Measurements from ENCODE around the gene CT45A9.
A peak's percentile ranks its signal among the peaks of the same experiment; 100 is the strongest.
"Not testable (repeated sequence)": the region's sequence is repeated elsewhere in the genome, so short reads cannot be mapped to it uniquely, and the experiment has no call there.

CT45A9 gene, protein sequence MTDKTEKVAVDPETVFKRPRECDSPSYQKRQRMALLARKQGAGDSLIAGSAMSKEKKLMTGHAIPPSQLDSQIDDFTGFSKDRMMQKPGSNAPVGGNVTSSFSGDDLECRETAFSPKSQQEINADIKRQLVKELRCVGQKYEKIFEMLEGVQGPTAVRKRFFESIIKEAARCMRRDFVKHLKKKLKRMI

DNA sequence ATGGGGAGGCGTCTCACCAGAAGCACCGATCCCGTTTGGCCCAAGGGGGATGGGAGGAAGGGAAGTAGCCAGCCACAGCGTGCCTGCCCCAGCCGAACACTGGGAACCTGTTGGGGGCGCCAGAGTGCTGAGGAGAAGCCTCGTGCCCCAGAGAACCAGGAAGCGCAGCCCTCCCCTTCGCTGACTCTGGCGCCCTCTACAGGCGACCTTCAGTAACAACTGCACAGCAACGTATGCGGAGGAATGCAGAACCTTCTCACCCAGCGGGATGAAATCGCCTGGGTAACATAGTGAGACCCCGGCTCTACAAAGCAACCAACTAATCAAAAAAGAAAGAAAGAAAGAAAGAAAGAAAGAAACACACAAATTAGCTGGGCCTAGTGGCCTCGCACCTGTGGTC, at the start of gene CT45A9:
TSS of gene CT45A9 (minus strand) at position 101 of the 400 bp plus-strand sequence. CDS start 3,751 bp downstream, outside the sequence.
- not testable (repeated sequence) for DNase-seq

DNA sequence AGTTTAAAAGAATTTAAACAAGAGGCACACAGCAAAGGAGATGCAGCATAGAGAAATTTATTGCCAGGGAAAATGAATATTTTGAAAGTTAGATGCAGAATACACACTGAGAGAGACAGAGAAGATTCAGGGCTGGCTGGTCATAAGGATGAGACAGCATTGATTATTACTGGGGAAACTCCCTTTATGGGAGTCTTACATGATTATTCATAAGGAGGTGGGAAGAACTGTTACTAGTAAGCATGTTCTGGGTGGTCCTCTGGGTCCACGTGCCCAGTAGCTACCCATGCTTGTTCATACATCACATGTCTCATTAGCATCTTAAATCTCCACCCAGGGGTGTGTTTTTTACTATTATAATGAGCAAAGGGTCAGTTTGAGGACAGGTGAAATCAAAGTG, 48.9 kb upstream of the CT45A9 start:
- DNase-seq = not testable (repeated sequence)

DNA sequence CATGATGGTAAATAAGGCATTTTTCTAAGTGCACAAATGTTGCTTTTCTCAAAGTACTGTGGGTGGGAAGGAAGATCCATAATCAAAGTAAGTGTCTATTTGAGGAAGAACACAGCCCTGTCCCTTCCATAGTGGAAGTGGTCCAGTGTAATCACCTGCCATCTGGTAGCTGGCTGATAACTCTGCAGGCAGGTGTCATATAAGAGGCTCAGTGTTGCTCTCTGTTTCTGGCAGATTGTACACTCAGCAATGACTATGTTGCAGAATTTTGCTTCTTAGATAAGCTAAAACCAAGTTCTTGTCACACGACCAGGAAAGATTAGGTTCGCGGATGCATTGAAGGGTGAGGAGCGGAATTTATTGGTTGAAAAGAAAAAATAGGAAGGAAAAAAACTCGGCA, 42.8 kb upstream of the CT45A9 start:
- DNase-seq = no peak

DNA sequence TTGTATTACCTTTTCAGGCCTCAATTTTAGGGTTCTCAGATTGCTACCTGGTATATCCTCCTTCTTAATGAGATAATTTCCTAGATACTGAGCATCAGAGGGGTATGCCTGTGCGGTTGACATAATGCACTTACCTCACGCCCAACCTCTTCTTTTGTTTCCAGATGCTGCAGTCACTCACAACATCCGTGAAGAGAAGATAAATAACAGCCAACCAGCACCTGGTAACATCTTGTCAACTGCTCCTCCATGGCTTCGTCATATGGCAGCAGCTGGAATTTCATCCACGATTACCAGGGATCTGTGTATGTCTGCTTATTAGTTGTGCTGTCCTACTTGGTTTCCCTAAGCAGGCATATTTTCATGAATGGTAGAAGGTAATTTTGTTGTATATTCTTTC, 38.6 kb upstream of the CT45A9 start:
- DNase-seq = no peak

DNA sequence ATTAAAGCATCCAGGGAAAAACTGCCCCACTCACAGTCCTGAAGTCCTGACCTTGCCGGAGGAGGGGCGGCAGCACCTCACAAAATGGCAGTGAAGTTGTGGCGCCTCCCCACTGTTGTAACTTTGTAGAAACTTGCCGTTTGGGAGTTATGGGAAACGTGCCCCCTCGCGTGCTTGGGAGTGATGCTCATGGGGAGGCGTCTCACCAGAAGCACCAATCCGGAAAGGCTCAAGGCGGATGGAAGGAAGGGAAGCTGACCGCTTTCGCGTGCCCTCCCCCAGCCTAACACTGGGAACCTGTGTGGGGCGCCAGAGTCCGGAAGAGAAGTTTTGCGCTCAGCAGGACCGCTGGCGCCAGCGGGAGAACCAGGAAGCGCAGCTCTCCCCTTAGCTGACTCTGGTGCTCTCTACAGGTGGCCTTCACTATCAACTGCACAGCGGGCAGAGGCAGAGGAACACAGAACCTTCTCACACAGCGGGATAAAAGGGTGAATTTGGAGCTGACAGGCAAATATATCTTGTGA, 21.7 kb upstream of the CT45A9 start, which contains the start of the genes CT45A10 and SAGE1:
TSS of gene CT45A10 (minus strand) at position 151 of the 524 bp plus-strand sequence. CDS start 8,100 bp downstream, outside the sequence.
TSS of gene SAGE1 (plus strand) at position 423 of the 524 bp plus-strand sequence. CDS start 2,527 bp downstream, outside the sequence.
- DNase-seq = no peak

DNA sequence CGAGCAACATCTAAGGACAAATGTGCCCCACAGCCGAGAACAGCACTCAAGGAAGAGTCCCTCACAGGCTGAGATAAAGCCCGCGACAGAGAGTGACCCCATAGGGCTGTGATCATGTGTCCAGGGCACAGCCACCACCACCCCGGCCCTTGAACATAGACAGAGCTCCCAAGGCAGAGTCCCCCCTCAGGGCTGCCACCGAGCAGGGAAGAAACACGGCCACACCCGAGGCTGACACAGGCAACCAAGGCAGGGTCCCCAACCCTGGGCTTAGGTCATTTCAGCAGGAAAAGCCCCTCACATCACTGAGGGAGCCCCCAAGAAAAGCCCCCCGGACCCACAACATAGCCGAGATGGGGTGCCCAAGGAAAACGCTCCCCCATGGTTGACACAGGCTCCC, 21.2 kb upstream of the CT45A9 start:
- DNase-seq = no peak

DNA sequence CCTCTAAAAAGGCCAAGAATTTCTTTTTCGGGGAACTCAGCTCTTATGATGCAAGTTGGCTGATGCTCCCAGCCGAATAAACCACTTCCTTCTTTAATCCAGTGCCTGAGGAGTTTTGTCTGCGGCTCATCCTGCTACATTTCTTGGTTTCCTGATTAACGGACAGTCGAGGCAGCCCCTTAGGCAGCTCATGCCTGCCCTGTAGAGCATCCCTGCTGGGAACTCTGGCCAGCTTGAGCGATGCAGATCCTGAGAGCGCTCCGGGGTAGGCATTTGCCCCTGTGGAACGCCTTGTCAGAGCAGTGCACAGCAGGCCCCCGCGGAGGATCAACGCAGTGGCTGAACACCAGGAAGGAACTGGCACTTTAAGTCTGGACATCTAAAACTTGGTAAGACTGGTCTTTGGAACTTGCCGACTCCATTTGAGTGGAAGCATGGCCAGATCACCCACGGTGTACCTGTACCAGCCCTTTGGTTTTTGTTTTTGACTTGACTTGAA, 18.5 kb upstream of the CT45A9 start:
- DNase-seq = no peak

DNA sequence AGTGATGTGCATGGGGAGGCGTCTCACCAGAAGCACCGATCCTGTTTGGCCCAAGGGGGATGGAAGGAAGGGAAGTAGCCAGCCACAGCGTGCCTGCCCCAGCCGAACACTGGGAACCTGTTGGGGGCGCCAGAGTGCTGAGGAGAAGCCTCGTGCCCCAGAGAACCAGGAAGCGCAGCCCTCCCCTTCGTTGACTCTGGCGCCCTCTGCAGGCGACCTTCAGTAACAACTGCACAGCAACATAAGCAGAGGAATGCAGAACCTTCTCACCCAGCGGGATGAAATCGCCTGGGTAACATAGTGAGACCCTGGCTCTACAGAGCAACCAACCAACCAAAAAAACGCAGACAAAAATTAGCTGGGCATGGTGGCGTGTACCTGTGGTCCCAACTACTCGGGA, 17.4 kb upstream of the CT45A9 start:
- peak; percentile 42 to 49 for DNase-seq

DNA sequence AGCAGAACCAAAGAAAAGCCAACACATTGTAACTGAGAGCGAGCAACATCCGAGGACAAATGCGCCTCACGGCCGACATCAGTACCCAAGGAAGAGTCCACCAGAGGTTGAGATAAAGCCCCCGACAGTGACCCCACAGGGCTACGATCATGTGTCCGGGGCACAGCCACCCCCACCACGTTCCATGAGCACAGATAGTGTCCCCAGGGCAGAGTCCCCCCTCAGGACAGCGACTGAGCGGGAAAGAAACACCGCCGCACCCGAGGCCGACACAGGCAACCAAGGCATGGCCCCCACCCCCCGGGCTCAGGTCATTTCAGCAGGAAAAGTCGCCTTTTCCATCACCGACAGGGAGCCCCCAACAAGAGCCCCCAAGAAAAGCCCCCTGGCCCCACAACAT, 16.6 kb upstream of the CT45A9 start:
- not testable (repeated sequence) for DNase-seq

DNA sequence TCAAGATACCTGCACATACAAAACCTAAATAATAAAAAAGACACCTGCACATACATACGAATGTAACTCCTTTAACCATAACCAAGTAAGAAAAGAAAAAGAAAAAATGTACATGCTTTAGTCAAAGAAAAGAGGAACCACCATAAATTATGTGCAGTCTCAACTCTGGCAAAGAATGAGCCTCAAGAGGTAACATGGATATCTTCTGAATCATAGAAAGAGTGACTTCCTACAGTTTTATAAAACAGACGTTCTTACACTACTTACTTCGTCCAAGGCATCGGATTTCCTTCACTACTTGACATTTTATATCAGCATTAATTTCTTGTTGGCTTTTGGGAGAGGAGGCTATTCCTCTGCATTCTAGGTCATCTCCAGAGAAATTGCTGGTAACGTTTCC, 11.1 kb upstream of the CT45A9 start:
- DNase-seq = not testable (repeated sequence)

DNA sequence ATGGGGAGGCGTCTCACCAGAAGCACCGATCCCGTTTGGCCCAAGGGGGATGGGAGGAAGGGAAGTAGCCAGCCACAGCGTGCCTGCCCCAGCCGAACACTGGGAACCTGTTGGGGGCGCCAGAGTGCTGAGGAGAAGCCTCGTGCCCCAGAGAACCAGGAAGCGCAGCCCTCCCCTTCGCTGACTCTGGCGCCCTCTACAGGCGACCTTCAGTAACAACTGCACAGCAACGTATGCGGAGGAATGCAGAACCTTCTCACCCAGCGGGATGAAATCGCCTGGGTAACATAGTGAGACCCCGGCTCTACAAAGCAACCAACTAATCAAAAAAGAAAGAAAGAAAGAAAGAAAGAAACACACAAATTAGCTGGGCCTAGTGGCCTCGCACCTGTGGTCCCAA, 17.2 kb downstream of the CT45A9 start, which contains the start of gene CT45A8:
TSS of gene CT45A8 (minus strand) at position 101 of the 400 bp plus-strand sequence. CDS start 3,755 bp downstream, outside the sequence.
- DNase-seq = not testable (repeated sequence)

DNA sequence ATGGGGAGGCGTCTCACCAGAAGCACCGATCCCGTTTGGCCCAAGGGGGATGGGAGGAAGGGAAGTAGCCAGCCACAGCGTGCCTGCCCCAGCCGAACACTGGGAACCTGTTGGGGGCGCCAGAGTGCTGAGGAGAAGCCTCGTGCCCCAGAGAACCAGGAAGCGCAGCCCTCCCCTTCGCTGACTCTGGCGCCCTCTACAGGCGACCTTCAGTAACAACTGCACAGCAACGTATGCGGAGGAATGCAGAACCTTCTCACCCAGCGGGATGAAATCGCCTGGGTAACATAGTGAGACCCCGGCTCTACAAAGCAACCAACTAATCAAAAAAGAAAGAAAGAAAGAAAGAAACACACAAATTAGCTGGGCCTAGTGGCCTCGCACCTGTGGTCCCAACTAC, 34.4 kb downstream of the CT45A9 start, which contains the start of gene CT45A7:
TSS of gene CT45A7 (minus strand) at position 101 of the 400 bp plus-strand sequence. CDS start 3,747 bp downstream, outside the sequence.
- DNase-seq = not testable (repeated sequence)

DNA sequence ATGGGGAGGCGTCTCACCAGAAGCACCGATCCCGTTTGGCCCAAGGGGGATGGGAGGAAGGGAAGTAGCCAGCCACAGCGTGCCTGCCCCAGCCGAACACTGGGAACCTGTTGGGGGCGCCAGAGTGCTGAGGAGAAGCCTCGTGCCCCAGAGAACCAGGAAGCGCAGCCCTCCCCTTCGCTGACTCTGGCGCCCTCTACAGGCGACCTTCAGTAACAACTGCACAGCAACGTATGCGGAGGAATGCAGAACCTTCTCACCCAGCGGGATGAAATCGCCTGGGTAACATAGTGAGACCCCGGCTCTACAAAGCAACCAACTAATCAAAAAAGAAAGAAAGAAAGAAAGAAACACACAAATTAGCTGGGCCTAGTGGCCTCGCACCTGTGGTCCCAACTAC, 51.7 kb downstream of the CT45A9 start, which contains the start of gene CT45A2:
TSS of gene CT45A2 (minus strand) at position 101 of the 400 bp plus-strand sequence. CDS start 3,747 bp downstream, outside the sequence.
- DNase-seq = not testable (repeated sequence)

All from activated CD4-positive, alpha-beta T cell treated with anti-CD3 and anti-CD28 coated beads, Interleukin-2, amount 50 U/mL, for 48 hours (primary cell).